ENCODE data around the gene TMEM132D. TPM values are rescaled to one million over a fixed set of nuclear protein-coding genes. Genes with fewer than 3 reads are reported as not detected.
"Not testable (repeated sequence)": the region's sequence is repeated elsewhere in the genome, so short reads cannot be mapped to it uniquely, and the experiment has no call there.

The TMEM132D gene
- total and polyA plus RNA-seq, 7 donors: 0.01 TPM; not detected in 6

DNA sequence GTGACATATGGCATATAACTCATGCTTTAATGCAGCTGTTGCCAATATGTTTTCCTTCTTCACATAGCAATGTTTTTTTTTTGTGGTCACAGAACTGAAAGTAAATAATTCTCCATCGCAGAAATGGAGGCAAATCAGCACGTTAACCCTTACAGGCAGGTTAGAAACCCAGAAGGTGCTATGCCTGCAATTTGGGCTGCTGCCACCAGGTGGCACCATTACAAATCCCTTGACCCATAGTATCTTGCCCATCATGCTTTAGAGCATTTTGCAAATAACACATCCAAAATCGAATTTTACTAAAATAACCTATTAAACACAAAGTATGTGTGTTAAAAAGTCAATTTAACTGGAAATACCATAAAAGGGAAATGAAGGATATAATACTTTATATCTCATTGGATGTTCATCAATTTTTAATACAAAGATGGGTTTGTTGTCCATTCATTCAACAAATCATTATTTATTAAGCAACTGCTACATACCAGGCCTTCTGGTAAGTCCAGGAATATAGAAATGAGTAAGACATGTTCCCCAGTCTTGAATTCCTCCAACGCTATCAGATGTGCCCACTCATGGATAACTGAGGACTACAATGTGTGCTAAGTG lies 710.5 kb downstream of the TMEM132D start:
- Histone ChIP-seq H3K4me3 (no peak overlapping the region), H3K27ac (no peak overlapping the region), H3K9me3 (peaks cover 21% of the 10 kb centered on the region), H3K27me3 (ENCODE audit: insufficient read depth in 3 of 3, low read length in 2 of 3) (no peaks in the 10 kb centered on the region), H3K36me3 (ENCODE audit: insufficient read depth in 1 of 2, low read depth in 1 of 2) (no peaks in the 10 kb centered on the region), H3K4me1 (no peaks in the 10 kb centered on the region)
- TF ChIP-seq, protein P1, sequence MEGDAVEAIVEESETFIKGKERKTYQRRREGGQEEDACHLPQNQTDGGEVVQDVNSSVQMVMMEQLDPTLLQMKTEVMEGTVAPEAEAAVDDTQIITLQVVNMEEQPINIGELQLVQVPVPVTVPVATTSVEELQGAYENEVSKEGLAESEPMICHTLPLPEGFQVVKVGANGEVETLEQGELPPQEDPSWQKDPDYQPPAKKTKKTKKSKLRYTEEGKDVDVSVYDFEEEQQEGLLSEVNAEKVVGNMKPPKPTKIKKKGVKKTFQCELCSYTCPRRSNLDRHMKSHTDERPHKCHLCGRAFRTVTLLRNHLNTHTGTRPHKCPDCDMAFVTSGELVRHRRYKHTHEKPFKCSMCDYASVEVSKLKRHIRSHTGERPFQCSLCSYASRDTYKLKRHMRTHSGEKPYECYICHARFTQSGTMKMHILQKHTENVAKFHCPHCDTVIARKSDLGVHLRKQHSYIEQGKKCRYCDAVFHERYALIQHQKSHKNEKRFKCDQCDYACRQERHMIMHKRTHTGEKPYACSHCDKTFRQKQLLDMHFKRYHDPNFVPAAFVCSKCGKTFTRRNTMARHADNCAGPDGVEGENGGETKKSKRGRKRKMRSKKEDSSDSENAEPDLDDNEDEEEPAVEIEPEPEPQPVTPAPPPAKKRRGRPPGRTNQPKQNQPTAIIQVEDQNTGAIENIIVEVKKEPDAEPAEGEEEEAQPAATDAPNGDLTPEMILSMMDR (IDR thresholded peaks at IDR 0.05): peak; percentile 35
- no peak for ATAC-seq
- WGBS, 3 donors: 57 to 68% (median 66%) methylated on average over 4 of the region's 4 CpGs
- DNase-seq: no peak
- intact Hi-C loops (cut with DNase I): no loop called here

DNA sequence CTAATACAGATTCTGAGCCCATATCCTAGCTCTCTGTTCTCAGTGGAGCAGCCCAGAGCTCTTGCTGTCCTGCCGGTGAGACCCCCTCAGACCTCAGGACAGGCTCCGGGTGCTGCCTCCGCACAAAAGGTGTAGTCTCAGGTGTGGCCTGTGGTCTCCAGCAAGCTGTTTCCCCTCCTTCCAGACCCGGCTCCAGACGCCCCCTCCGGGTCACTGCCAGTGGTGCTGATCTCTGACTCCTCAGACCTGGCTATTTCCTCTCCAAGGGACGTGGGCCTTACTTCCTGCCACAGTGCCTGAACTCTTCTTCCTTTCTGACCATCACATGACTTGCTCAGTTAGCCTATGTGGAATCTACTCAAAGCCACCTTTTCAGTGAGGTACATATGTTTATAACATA lies 713.0 kb downstream of the TMEM132D start:
- WGBS, 3 donors: 54 to 62% (median 60%) methylated on average over 7 of the region's 7 CpGs
- no peak for ATAC-seq
- H3K4me1 ChIP-seq: no peaks in the 10 kb centered on the region
- no peaks in the 10 kb centered on the region for H3K36me3 ChIP-seq (ENCODE audit: insufficient read depth in 1 of 2, low read depth in 1 of 2)
- intact Hi-C loops (cut with DNase I): no loop called here
- H3K9me3 ChIP-seq: peaks cover 21% of the 10 kb centered on the region
- no peak overlapping the region for H3K4me3 ChIP-seq
- H3K27me3 ChIP-seq (ENCODE audit: insufficient read depth in 3 of 3, low read length in 2 of 3): no peaks in the 10 kb centered on the region
- TF ChIP-seq, protein P1 (IDR thresholded peaks at IDR 0.05): no peak
- H3K27ac ChIP-seq: no peak overlapping the region
- no peak for DNase-seq

- intact Hi-C loops (cut with DNase I); H3K27ac ChIP-seq; DNase-seq; H3K4me3 ChIP-seq; H3K27me3 ChIP-seq (ENCODE audit: insufficient read depth in 3 of 3, low read length in 2 of 3); H3K36me3 ChIP-seq (ENCODE audit: insufficient read depth in 1 of 2, low read depth in 1 of 2); ATAC-seq; H3K4me1 ChIP-seq: not testable (repeated sequence)
- WGBS, 3 donors: 77 to 79% (median 77%) methylated on average over 4 of the region's 4 CpGs
- peaks cover 21% of the 10 kb centered on the region for H3K9me3 ChIP-seq
Observed at GRCh38 chr12:129189879-129190278, 713.9 kb downstream of the TMEM132D start.

DNA sequence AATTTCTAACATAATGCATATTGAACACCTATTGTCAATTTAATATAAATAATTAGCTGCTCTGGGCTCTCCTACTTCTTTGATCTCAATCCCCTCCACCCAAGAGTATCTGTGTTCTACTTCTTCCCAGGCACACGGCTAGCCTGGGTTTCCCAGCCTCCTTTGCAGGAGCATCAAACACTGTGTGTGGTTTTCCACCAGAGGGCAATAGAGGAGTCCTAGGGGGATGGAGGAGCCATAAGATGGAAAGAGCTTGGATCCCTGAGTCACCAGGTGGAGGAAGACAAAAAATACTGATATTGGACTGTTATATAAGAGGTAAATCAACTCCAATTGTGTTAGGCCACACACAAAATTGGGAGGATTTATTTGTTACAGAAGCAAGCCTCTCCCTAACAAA lies 716.9 kb downstream of the TMEM132D start:
- intact Hi-C loops (cut with DNase I): no loop called here

GRCh38 chr12:129185855-129186254 lies 718.0 kb downstream of the TMEM132D start:
- Histone ChIP-seq H3K27me3 (ENCODE audit: insufficient read depth in 3 of 3, low read length in 2 of 3) (no peaks in the 10 kb centered on the region), H3K9me3 (no peaks in the 10 kb centered on the region), H3K36me3 (ENCODE audit: insufficient read depth in 1 of 2, low read depth in 1 of 2) (no peaks in the 10 kb centered on the region), H3K4me1 (no peaks in the 10 kb centered on the region), H3K27ac (no peak overlapping the region), H3K4me3 (no peak overlapping the region)
- intact Hi-C loops (cut with DNase I): no loop called here
- TF ChIP-seq, protein P1 (IDR thresholded peaks at IDR 0.05): no peak
- 77 to 81% (median 79%) methylated on average over 3 of the region's 3 CpGs for WGBS, 3 donors
- no peak for ATAC-seq
- no peak for DNase-seq

More for the DNA sequence above, 716.9 kb downstream of the TMEM132D start:
- WGBS, 3 donors: 73 to 84% (median 82%) methylated on average over 1 of the region's 1 CpG
- no peaks in the 10 kb centered on the region for H3K27me3 ChIP-seq (ENCODE audit: insufficient read depth in 3 of 3, low read length in 2 of 3)
- no peak overlapping the region for H3K27ac ChIP-seq
- H3K4me1 ChIP-seq: no peaks in the 10 kb centered on the region
- ATAC-seq: no peak
- TF ChIP-seq, protein P1 (IDR thresholded peaks at IDR 0.05): no peak
- no peak overlapping the region for H3K4me3 ChIP-seq
- DNase-seq: no peak
- no peaks in the 10 kb centered on the region for H3K9me3 ChIP-seq
- H3K36me3 ChIP-seq (ENCODE audit: insufficient read depth in 1 of 2, low read depth in 1 of 2): no peaks in the 10 kb centered on the region

Data from psoas muscle (tissue), 8 donors.